Lower lobe of right lung (tissue), 2 donors: Measurements from ENCODE around the gene SNX13. TPM values are rescaled to one million over a fixed set of nuclear protein-coding genes. Genes with fewer than 3 reads are reported as not detected.

ENCODE experiments used
- ATAC-seq, 2 donors: fragments of 200-7000 bp; cut with Tn5 transposase; one replicate each; pipeline ENCODE4 v1.9.1; 2020 to 2022; ENCODE audit warnings: mild to moderate bottlenecking in 2 of 2, moderate library complexity in 2 of 2
- DNase-seq: peaks from one replicate; pipeline ENCODE4 v3.0.0-alpha.2; 2020
- H3K27ac ChIP-seq: fragments of 200-600 bp; one replicate; pipeline ENCODE4 v1.8.0; 2022
- H3K27me3 ChIP-seq: fragments of 200-600 bp; one replicate; pipeline ENCODE4 v1.8.0; 2022; ENCODE audit warnings: low read depth
- H3K36me3 ChIP-seq: fragments of 200-600 bp; one replicate; pipeline ENCODE4 v1.8.0; 2022; ENCODE audit warnings: mild to moderate bottlenecking
- H3K4me1 ChIP-seq: fragments of 200-600 bp; one replicate; pipeline ENCODE4 v1.8.0; 2022
- H3K4me3 ChIP-seq: fragments of 200-600 bp; one replicate; pipeline ENCODE4 v1.8.0; 2022; ENCODE audit warnings: mild to moderate bottlenecking
- H3K9me3 ChIP-seq: fragments of 200-600 bp; one replicate; pipeline ENCODE4 v1.8.0; 2022
- intact Hi-C: fragments of 100-400 bp; cut with DNase I; formaldehyde crosslinking; loops from one replicate; pipeline ENCODE4 v1.11.0; 2022
- total RNA-seq: library from RNA; stranded (reverse); fragmentation: NEBNext Ultra II Directional; extraction: Animal tissue kit (Norgen Biotek cat#: 25700); gene quantifications from one replicate; pipeline ENCODE4 v1.2.1, GENCODE V29; 2021
- TF ChIP-seq, protein P1 (sequence below): fragments of 200-600 bp; IDR thresholded peaks from one replicate; pipeline ENCODE4 v1.8.0; 2022; ENCODE audit warnings: antibody characterized with exemption, mild to moderate bottlenecking
- donor health status: DM: no; HTN: yes; CAD: no; lungs with severe emphysema.

The SNX13 gene
- total RNA-seq, 1 donor from 2014 or later: 62.7 TPM

DNA sequence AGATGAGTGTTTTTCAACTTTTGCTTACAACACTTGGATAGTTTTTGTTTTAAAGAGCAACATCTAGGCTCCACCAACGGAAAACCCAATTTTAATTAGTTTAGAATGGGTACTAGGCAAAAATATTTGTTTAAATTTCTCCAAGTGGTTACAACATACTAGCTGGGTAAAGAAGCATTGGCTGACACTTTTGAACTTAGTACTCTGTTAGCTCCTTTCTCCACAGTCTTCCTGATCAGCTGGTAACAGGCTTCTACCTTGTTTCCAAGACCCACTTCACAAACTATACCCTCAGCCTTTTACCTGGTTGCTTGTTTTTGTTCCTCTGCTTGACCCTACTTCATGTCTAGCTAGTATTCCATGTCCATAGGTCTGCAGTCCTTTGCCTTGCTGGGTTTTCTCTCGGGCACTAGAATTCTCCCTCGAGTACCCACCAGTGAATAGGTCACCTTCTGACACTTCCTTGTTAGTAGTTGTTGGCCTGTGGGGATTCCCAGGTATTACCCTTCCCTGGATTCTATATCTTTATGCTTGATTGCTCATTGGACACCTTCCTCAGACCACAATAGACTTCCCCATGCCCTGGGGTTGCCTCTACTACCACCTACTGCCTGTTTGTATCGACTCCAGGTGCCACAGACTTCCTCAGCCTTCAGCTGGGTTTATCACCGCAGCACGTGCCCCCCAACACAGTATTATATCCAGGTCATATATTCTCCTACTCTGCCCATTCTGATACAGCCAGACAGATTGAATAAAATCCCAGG, 45.4 kb upstream of the SNX13 start:
- Histone ChIP-seq H3K36me3 (no peaks in the 10 kb centered on the region), H3K4me1 (no peaks in the 10 kb centered on the region), H3K27me3 (no peaks in the 10 kb centered on the region), H3K9me3 (no peaks in the 10 kb centered on the region), H3K4me3 (no peak overlapping the region), H3K27ac (no peak overlapping the region)
- intact Hi-C loops: no loop called here
- DNase-seq (no peak), ATAC-seq (no peak)
- TF ChIP-seq, protein P1, sequence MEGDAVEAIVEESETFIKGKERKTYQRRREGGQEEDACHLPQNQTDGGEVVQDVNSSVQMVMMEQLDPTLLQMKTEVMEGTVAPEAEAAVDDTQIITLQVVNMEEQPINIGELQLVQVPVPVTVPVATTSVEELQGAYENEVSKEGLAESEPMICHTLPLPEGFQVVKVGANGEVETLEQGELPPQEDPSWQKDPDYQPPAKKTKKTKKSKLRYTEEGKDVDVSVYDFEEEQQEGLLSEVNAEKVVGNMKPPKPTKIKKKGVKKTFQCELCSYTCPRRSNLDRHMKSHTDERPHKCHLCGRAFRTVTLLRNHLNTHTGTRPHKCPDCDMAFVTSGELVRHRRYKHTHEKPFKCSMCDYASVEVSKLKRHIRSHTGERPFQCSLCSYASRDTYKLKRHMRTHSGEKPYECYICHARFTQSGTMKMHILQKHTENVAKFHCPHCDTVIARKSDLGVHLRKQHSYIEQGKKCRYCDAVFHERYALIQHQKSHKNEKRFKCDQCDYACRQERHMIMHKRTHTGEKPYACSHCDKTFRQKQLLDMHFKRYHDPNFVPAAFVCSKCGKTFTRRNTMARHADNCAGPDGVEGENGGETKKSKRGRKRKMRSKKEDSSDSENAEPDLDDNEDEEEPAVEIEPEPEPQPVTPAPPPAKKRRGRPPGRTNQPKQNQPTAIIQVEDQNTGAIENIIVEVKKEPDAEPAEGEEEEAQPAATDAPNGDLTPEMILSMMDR: no peak

DNA sequence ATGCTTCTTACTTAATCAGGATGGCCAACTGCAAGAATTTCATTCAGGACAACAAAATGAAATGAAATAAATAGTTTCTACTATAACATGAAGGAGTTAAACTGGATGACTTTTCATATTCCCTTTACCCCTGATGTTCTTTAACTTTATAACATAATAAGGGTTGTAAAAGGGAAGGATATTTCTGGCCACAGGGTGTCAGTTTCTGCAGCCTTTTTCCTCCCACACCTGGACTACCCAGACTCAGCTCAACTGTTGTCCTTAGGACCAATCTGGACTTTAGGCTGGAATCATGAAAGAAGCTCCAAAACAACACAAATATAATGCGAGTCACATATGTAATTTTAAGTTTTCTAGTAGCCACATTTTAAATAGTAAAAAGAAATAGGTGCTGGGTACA, 44.0 kb upstream of the SNX13 start:
- Histone ChIP-seq H3K27ac (no peak overlapping the region), H3K9me3 (no peaks in the 10 kb centered on the region), H3K4me3 (no peak overlapping the region), H3K4me1 (no peaks in the 10 kb centered on the region), H3K27me3 (no peaks in the 10 kb centered on the region), H3K36me3 (no peaks in the 10 kb centered on the region)
- intact Hi-C loops: no loop called here
- no peak for ATAC-seq
- TF ChIP-seq, protein P1: no peak
- no peak for DNase-seq

- DNase-seq (no peak), ATAC-seq (no peak)
- Histone ChIP-seq H3K36me3 (no peaks in the 10 kb centered on the region), H3K27me3 (no peaks in the 10 kb centered on the region), H3K9me3 (no peaks in the 10 kb centered on the region), H3K4me3 (no peak overlapping the region), H3K27ac (no peak overlapping the region), H3K4me1 (no peaks in the 10 kb centered on the region)
- intact Hi-C loops: no loop called here
- TF ChIP-seq, protein P1: no peak
These were observed 43.1 kb upstream of the SNX13 start for GRCh38 chr7:17983221-17984062.

GRCh38 chr7:17976952-17977351, 36.7 kb upstream of the SNX13 start:
- no peak for ATAC-seq
- Histone ChIP-seq H3K4me3 (no peak overlapping the region), H3K4me1 (no peaks in the 10 kb centered on the region), H3K27ac (no peak overlapping the region), H3K9me3 (no peaks in the 10 kb centered on the region), H3K36me3 (no peaks in the 10 kb centered on the region), H3K27me3 (no peaks in the 10 kb centered on the region)
- TF ChIP-seq, protein P1: no peak
- DNase-seq: no peak
- intact Hi-C loops: no loop called here

GRCh38 chr7:17971411-17971810, 31.1 kb upstream of the SNX13 start:
- H3K27me3 ChIP-seq: no peaks in the 10 kb centered on the region
- H3K4me1 ChIP-seq: no peaks in the 10 kb centered on the region
- no peak overlapping the region for H3K27ac ChIP-seq
- no peak overlapping the region for H3K4me3 ChIP-seq
- intact Hi-C loops: no loop called here
- DNase-seq (no peak), ATAC-seq (no peak)
- H3K36me3 ChIP-seq: no peaks in the 10 kb centered on the region
- TF ChIP-seq, protein P1: no peak
- H3K9me3 ChIP-seq: no peaks in the 10 kb centered on the region
